ENCODE measurements around the gene EIF6.

Gene EIF6

DNA sequence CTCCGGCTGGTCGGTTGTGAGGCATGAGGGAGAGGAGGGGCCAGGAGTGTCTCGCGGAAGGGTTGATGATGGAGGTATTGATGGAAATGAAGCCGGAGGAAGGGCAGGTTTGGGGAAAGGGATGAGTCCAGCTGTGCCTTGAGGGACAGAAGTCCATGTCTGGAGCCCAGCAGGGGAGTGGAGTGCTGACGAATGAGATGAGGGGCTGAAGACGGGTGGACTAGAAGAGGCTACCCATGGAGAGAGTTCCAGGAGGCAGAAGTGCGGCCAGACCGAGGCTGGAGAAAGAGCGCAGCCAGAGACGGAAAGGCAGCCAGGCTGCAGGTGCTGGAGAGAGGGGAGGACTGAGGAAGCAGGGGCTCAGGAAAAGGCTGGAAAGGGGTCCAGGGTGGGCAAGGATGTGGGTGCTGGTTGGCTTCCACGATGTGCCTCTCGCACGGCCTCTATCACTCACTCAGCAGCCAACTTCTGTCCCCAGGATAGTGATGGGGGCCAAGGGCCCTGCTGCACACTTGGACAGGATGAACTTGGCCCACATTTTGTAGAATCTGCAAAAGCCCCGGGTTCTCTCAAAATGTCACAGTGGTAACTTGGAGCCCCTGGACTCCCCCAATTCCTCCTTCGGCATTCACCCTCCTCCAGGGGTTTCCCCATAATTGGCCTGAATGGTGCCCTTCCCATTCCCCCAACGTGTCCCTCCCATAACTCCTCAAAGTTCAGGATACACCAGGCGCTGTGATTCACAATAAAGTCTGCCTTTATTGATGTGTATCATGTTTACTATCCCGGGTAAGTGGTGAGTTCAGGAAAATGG, 627 bp upstream of the EIF6 start:
- peak overlapping the region; percentile 69 for H3K4me3 ChIP-seq (ENCODE audit: low read length)
- TF ChIP-seq ZNF274 (IDR thresholded peaks at IDR 0.05; ENCODE audit: low read depth, low read length): no peak

DNA sequence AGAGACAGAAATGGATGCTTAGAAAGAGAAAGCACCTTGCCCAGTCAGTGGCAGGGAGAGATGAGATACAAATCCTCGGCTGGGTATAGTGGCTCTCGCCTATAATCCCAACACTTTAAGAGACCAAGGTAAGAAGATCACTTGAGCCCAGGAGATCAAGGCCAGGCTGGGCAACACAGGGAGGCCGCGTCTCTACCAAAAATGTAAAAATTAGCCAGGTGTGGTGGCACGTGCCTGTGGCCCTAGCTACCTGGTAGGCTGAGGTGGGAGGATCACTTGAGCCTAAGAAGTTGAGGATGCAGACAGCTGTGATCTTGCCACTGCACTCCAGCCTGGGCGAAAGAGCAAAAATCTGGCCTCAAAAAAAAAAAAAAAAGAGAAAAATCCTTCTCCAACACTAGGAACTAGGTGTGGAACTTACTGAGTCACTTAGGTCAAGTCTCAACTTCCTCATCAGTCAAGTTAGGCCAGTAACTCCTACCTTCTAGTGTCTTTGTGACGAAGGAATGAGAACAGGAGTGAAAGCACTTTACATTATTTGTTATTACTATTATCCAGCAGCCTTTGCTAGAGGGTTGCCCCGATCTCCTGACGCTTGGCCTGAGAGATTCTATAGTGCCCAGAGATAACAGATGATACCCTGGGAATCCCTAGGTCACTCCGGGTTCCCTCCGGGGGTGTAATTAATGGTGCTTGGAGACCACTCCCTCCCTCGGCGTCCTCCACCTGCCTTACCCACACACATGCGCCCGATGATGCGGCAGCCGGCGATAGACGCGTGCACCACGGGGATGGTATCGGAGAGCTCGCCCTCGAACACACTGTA, 918 bp downstream of the EIF6 start:
- TF ChIP-seq ZNF274 (IDR thresholded peaks at IDR 0.05; ENCODE audit: low read depth, low read length): no peak
- H3K4me3 ChIP-seq (ENCODE audit: low read length): peak overlapping the region; percentile 69

DNA sequence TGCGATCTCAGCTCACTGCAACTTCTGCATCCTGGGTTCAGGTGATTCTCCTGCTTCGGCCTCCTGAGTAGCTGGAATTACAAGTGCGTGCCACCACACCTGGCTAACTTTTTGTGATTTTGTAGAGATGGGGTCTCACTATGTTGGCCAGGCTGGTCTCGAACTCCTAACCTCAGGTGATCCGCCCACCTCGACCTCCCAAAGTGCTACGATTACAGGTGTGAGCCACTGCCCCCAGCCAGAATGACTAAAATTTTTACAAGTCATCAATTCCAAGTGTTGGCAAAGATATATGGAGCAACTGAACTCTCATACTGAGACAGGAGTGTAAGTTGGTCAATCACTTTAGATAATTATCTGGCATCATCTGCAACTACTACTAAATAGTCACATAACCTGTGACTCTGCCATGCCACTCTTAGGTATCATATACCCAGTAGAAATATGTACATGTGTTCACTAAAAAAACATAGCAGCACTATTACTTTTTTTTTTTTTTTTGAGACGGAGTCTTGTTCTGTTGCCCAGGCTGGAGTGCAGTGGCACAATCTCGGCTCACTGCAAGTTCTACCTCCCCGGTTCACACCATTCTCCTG, 3.0 kb downstream of the EIF6 start:
- no peak for TF ChIP-seq ZNF274 (IDR thresholded peaks at IDR 0.05; ENCODE audit: low read depth, low read length)
- H3K4me3 ChIP-seq (ENCODE audit: low read length): no peak overlapping the region

DNA sequence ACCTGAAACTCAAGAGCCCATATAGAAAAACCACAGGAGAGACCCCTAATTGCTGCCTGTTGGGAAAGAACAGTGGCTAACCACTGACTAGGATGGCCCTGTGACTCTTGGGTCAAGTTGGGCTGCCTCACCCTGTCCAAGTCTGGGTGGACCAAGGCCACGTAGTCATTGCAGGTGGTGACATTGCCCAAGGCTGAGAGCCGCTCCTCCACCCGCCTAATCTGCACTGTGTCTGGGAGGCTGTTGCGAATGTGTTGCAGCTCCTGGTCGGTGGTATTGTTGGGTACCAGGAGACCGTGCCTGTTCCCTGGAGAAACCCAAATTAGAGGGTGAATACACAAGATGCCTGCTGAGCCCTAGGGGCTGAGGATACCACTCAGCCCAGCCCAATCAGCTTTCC, 4.0 kb downstream of the EIF6 start:
- H3K4me3 ChIP-seq (ENCODE audit: low read length): no peak overlapping the region
- TF ChIP-seq ZNF274 (IDR thresholded peaks at IDR 0.05; ENCODE audit: low read depth, low read length): no peak

DNA sequence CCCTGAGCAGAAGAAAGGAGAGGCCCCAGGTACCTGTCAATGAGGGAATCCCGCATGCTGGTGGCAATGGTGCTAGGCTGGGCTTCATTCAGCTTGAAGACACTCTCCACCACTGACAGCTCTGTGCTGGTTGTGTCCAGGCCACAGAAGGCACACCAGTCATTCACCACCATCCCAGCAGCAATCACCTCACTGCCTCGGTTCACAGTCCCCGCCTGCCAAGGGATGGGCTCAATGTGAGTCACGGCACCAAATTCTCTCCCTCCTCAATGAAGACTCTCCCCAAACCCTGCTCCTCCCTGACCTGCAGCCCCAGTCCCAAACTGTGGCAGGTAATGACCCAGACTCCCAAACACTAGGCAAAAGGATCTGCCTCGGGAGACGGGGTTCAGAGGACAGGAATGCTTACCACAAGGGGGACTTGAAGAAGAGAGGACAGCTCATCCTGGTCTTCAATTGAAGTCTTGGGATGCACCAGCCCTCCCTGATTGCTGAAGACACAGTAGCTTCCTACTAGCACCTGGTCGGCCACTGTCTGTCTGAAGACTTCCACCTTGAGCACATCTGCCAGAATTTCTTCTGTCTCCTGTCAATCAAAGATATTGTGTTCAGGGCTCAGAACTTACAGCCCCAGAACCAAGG, 4.9 kb downstream of the EIF6 start:
- no peak overlapping the region for H3K4me3 ChIP-seq (ENCODE audit: low read length)
- no peak for TF ChIP-seq ZNF274 (IDR thresholded peaks at IDR 0.05; ENCODE audit: low read depth, low read length)

DNA sequence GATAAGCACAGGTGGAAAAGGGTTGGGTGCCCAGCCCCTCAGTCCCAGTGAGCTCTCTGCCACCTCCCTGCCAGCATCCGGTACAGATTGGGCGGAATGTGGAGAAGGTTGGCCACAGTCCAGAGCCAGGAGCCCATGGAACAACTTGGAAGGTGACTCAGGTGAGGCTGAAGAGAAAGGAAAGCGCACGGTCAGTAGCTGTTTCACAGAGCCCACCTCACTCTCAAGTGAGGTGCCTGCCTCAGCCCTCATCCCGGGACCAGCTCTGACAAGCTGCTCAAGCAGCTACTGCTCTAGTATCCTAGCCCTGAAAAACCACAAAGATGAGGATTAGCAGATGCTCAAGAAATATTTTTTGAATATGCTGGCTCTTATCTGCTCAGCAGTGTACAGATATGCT, 5.5 kb downstream of the EIF6 start:
- no peak for TF ChIP-seq ZNF274 (IDR thresholded peaks at IDR 0.05; ENCODE audit: low read depth, low read length)
- no peak overlapping the region for H3K4me3 ChIP-seq (ENCODE audit: low read length)

DNA sequence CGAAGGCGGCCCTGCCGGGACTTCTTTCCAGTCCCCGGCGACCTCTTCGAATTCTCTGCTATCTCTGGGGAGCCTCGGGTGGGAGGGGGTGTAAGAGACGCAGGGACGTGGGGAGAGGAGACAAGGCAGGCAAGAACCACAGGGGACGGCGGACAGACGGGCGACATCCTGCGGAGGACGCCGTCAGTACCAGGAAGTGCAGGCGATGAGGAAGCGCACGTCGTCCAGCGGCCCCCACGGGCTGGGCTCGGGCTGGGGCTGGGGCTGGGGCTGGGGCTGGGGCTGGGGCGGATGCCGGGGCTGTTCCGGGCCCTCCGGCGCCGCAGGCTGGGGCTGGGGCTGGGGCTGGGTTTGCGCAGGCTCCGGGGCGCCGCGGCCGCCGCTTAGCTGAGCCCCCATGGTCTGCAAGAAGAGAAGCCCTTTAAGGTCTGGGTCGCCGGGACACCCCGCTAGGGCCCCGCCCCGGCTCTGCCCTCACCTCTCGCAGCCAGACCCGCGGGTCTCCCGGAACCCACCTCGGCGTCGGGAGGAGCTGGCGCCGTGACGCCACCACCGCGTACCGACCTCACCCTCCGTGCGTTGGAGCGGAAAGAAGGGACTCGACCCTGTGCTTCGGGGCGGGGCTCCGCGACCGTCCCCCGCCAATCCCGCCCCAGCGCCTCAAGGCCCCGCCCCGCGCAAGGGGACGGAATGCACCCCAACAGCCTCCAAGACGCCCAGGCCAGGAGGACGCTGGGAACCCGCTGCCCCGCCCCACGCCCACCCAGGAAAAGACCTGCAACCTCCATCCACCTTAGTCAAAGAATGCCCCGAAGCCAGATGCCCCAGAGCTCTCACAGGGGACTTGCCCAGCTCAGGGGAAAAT, 6.8 kb downstream of the EIF6 start, which contains the start of gene MMP24OS:
Gene MMP24OS, minus strand, starts transcription at position 592 of the 865 bp plus-strand sequence. Its CDS starts 193 bp downstream, at position 399.
- peak within 1 kb of the TSS; percentile 88 for H3K4me3 ChIP-seq (ENCODE audit: low read length)
- TF ChIP-seq ZNF274 (IDR thresholded peaks at IDR 0.05; ENCODE audit: low read depth, low read length): no peak

DNA sequence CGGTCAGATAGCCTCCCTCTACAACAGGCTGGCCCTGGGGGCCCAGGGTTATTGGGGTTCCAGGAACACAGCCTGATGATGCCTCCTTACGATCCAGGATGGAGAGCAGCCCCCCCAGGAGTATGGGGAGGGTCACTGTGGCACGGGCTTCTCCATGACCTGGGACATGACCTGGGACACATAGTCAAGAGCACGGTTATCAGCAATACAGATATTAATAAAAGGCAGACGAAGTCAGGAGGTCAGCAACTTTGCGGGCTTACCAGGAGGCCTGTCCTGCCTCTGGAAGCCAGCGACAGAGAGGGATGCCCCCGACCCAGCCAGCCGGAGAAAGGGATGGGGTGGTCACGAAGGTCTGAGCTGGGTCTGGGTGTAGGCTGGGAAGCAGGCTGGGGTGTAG, 7.4 kb downstream of the EIF6 start:
- H3K4me3 ChIP-seq (ENCODE audit: low read length): peak overlapping the region; percentile 88
- TF ChIP-seq ZNF274 (IDR thresholded peaks at IDR 0.05; ENCODE audit: low read depth, low read length): no peak

DNA sequence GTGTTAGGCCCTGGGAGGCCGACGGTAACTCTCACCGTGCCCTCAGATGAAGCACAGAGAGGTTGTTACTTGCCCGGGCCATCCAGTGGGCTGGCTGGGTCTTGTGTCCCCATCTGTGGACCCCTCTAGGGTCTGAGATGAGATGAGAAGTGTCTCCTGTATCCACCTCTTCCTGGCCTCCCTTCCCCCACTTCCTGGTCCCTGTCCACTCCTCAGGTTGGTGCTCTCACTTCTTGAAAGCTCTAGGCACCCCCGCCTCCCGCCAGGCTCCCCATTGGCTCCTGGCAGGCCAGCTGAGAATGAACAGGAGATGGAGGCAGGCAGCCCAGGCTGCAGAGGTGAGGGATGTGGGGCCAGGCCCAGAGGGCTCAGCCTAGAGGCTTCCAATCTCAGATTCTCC, 8.2 kb downstream of the EIF6 start:
- peak overlapping the region; percentile 88; the same call in 1 of the 2 replicates for H3K4me3 ChIP-seq (ENCODE audit: low read length)

DNA sequence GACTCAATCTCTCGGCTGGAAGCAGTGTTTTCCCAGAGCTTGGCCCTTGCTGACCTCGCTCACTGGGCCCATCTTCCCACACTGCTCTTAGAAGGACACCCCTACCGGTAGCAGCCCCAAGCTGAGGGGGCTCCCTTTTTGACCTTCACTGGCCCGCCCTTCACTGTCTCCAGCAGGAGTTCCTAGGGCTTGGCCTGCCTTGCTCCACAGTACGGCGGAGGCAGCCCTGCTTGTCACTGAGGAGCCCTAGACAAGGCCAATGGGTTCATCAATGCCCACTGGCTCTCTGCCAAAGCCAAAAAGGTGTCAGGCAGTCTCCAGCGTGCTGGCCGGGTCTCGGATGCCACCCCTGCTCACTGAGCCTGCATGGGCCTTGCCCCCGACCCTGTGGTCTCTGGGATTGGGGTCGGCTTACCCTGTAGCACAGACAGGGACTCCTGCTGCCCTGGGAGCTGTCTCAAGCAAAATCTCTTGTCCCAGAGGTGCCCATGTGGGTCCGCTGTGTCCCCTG, 8.8 kb downstream of the EIF6 start:
- TF ChIP-seq ZNF274 (IDR thresholded peaks at IDR 0.05; ENCODE audit: low read depth, low read length): no peak
- no peak overlapping the region for H3K4me3 ChIP-seq (ENCODE audit: low read length)

More for the DNA sequence above, 8.2 kb downstream of the EIF6 start:
- TF ChIP-seq ZNF274 (IDR thresholded peaks at IDR 0.05; ENCODE audit: low read depth, low read length): no peak

DNA sequence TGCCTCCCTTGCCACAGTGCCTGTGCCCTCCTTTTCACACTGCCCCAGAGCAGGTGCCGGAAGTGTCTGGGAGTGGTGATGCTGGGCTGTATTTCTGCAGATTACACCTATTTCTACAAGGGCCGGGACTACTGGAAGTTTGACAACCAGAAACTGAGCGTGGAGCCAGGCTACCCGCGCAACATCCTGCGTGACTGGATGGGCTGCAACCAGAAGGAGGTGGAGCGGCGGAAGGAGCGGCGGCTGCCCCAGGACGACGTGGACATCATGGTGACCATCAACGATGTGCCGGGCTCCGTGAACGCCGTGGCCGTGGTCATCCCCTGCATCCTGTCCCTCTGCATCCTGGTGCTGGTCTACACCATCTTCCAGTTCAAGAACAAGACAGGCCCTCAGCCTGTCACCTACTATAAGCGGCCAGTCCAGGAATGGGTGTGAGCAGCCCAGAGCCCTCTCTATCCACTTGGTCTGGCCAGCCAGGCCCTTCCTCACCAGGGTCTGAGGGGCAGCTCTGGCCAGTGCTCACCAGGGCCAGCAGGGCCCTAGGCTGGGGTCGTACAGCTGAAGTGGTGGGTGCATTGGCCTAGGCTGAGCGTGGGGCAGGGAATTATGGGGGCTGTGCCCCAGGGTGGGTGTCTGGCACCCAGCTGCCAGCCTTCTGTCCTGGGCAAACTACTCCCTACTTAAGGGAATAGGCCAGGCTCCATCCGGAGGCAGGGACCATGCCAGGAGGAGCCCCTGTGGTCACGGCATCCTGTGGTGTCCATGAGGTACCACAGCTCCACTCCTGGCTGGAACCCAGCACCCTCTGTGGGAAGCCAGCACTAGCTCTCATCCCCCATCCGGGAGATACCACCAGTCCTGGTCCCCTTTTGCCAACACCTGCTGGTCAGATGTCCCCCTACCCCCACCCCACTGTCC, 10.1 kb downstream of the EIF6 start:
- no peak overlapping the region for H3K4me3 ChIP-seq (ENCODE audit: low read length)
- no peak for TF ChIP-seq ZNF274 (IDR thresholded peaks at IDR 0.05; ENCODE audit: low read depth, low read length)

Measured in GM08714 (cell line).